A673 (cell line): ENCODE measurements around the gene CPT1C. TPM values are rescaled to one million over a fixed set of nuclear protein-coding genes. Genes with fewer than 3 reads are reported as not detected.

Source experiments
- BruUV-seq: library from RNA; stranded (reverse); fragments of 400-500 nt; replicated peaks from 2 replicates; lab custom pipeline; 2021; lab: Mats Ljungman, UMichigan
- CTCF ChIA-PET: fragments of 300-600 bp; sonication (Branson Sonifier 250); formaldehyde crosslinking; loops from one replicate; lab custom pipeline; 2022; ENCODE audit warnings: antibody characterized with exemption; lab: Charles Lee
- POLR2A ChIA-PET: fragments of 300-600 bp; sonication (Branson Sonifier 250); formaldehyde crosslinking; loops from one replicate; lab custom pipeline; 2022; ENCODE audit warnings: antibody characterized with exemption; ENCODE audit not compliant: low non-redundant PET; lab: Charles Lee
- DNase-seq: peaks from one replicate; pipeline ENCODE4 v3.0.0-alpha.2; 2015; ENCODE audit warnings: low spot score
- H3K27ac ChIP-seq: fragments of 200-600 bp; sonication (generic); 2 replicates; pipeline ENCODE4 v1.5.1; 2016; ENCODE audit warnings: mixed run types, low read depth, mild to moderate bottlenecking, mixed read lengths, antibody characterized with exemption, low read length; ENCODE audit not compliant: poor library complexity, severe bottlenecking
- H3K27me3 ChIP-seq: fragments of 200-600 bp; sonication (generic); replicated peaks from 2 replicates; pipeline ENCODE4 v1.6.1; 2017; ENCODE audit warnings: mixed run types, low read depth, mild to moderate bottlenecking, mixed read lengths, antibody characterized with exemption, low read length; ENCODE audit not compliant: insufficient read depth, poor library complexity
- H3K36me3 ChIP-seq: fragments of 200-600 bp; sonication (generic); 2 replicates; pipeline ENCODE4 v1.6.1; 2016; ENCODE audit warnings: mixed run types, mild to moderate bottlenecking, mixed read lengths, antibody characterized with exemption, low read length; ENCODE audit not compliant: insufficient read depth, poor library complexity, severe bottlenecking
- H3K4me1 ChIP-seq: fragments of 200-600 bp; sonication (generic); 2 replicates; pipeline ENCODE4 v1.6.1; 2017; ENCODE audit warnings: mixed run types, mild to moderate bottlenecking, mixed read lengths, antibody characterized with exemption, low read length; ENCODE audit not compliant: insufficient read depth, poor library complexity, severe bottlenecking
- H3K4me3 ChIP-seq: fragments of 200-600 bp; sonication (generic); 2 replicates; pipeline ENCODE4 v1.5.1; 2016; ENCODE audit warnings: low read depth, mixed run types, mild to moderate bottlenecking, mixed read lengths, low read length; ENCODE audit not compliant: poor library complexity, severe bottlenecking
- H3K9me3 ChIP-seq: fragments of 200-600 bp; sonication (generic); 2 replicates; pipeline ENCODE4 v1.6.1; 2016; ENCODE audit warnings: mixed run types, low read depth, mild to moderate bottlenecking, mixed read lengths, antibody characterized with exemption, low read length; ENCODE audit not compliant: poor library complexity, severe bottlenecking
- CTCF ChIP-seq: fragments of 300-800, 200-600 bp; sonication (generic); conservative IDR thresholded peaks from 2 replicates; pipeline ENCODE4 v1.5.1; 2017; ENCODE audit warnings: low read depth, mild to moderate bottlenecking, antibody characterized with exemption, low read length, moderate library complexity, mixed read lengths
- EZH2 ChIP-seq: fragments of 200-600 bp; sonication (generic); IDR thresholded peaks from 2 replicates; pipeline ENCODE4 v1.6.1; 2017; ENCODE audit warnings: borderline replicate concordance, low read depth, mild to moderate bottlenecking, mixed read lengths, antibody characterized with exemption, low read length; ENCODE audit not compliant: poor library complexity, severe bottlenecking
- intact Hi-C: fragments of 100-400 bp; cut with micrococcal nuclease; formaldehyde crosslinking; loops from one replicate; pipeline ENCODE4 v1.10.0; 2022; ENCODE audit not compliant: unreplicated experiment
- total RNA-seq: library from RNA; stranded (reverse); gene quantifications from 2 replicates; pipeline ENCODE4 v1.2.3, GENCODE V29; 2021

The CPT1C gene
- total RNA-seq, 1 experiment from 2014 or later, result 23.3 TPM

- Histone ChIP-seq H3K4me1 (peaks cover 17% of the 10 kb centered on the region), H3K36me3 (peaks cover 24% of the 10 kb centered on the region), H3K4me3 (no peak overlapping the region), H3K27me3 (no peaks in the 10 kb centered on the region), H3K27ac (no peak overlapping the region), H3K9me3 (no peaks in the 10 kb centered on the region)
- no peak for DNase-seq
- intact Hi-C loops, result no loop called here
- no TSS peak for BruUV-seq
- TF ChIP-seq CTCF (no peak), EZH2 (no peak)
- ChIA-PET POLR2A (no interaction called here), CTCF (no interaction called here)
Measured at GRCh38 chr19:49669516-49669915, 21.4 kb upstream of the CPT1C start.

DNA sequence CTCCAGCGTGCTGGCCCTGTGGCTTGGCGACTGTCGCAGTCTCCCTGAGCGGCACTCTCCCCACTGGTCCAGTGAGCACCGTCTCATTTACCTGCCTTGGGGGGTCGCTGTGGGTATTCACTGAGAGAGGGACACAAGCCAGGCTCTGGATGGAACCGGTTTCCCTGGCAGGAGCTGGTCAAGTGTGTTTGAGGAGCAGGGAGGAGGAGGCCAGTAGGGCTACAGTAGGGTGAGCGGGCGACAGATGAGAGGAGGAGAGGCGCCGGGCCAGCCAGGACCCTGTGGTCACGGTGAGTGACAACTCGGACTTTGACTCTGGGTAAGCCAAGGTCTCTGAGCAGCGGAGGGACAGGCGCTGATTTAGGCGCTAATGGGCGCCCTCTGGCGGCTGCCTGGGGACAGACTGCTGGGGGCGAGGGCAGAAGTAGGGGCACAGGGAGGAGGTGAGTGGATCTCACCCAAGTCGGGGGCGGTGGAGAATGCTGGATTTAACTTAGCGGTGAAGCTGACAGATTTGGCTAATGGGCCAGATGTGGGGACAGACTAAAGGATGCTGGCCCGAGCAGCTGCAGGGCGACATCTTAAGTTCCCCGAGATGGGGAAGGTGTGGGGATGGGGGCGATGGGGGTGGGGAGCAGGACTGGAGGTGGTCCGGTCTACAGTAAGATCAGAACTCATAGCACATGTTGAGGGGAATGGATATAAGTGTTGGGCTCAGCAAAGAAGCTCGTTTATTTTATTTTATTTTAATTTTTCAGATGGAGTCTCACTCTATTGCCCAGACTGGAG is 18.6 kb upstream of the CPT1C start:
- peaks cover 13% of the 10 kb centered on the region for H3K4me1 ChIP-seq
- peaks cover 24% of the 10 kb centered on the region for H3K36me3 ChIP-seq
- peak overlapping the region; percentile 74 for H3K27ac ChIP-seq
- no peaks in the 10 kb centered on the region for H3K9me3 ChIP-seq
- peak; percentile 76 for DNase-seq
- no peaks in the 10 kb centered on the region for H3K27me3 ChIP-seq
- BruUV-seq, result no TSS peak
- intact Hi-C loops, result no loop called here
- peak; percentile 98 for TF ChIP-seq CTCF
- TF ChIP-seq EZH2, result no peak
- H3K4me3 ChIP-seq, result no peak overlapping the region
- CTCF ChIA-PET, result interaction anchor here (0.9 kb wide), 1 partner anchor 29 kb away, joined by 3 read pairs; no protein-coding TSS in a partner anchor
- POLR2A ChIA-PET, result no interaction called here

- ChIA-PET CTCF (interaction anchor here (0.6 to 1.4 kb wide), 4 partner anchors 12 to 173 kb away, joined by 3 to 5 read pairs (median 4); no protein-coding TSS in a partner anchor), POLR2A (interaction anchor here (0.6 to 1.0 kb wide), 5 partner anchors 27 to 192 kb away, joined by 3 to 6 read pairs (median 4); partner anchors contain the start of genes PTOV1 and SCAF1)
- intact Hi-C loops, result loop anchor here (5.0 kb wide), 2 partner anchors 84 to 104 kb away; partner anchors contain the start of gene PRR12
- Histone ChIP-seq H3K27me3 (no peaks in the 10 kb centered on the region), H3K4me1 (peaks cover 37% of the 10 kb centered on the region), H3K36me3 (peaks cover 12% of the 10 kb centered on the region), H3K4me3 (peak overlapping the region; percentile 81), H3K27ac (peak overlapping the region; percentile 98), H3K9me3 (no peaks in the 10 kb centered on the region)
- no TSS peak for BruUV-seq
- no peak for TF ChIP-seq EZH2
- no peak for TF ChIP-seq CTCF
- peak; percentile 92 for DNase-seq
Measured at GRCh38 chr19:49676136-49676783, 14.7 kb upstream of the CPT1C start.
